Measurements from ENCODE around the gene TSPAN9.

TSPAN9 gene

GRCh38 chr12:3200032-3200617, 122.9 kb downstream of the TSPAN9 start:
- H3K9me2 ChIP-seq (replicated peaks; ENCODE audit: insufficient read depth, low read length): no peaks in the 10 kb centered on the region
- no peaks in the 10 kb centered on the region for H3K27me3 ChIP-seq (ENCODE audit: low read length)
- H3K79me2 ChIP-seq (ENCODE audit: insufficient read depth, low read length): no peaks in the 10 kb centered on the region
- H2AFZ ChIP-seq (ENCODE audit: low read depth, low read length, severe bottlenecking): no peak overlapping the region
- H4K20me1 ChIP-seq (ENCODE audit: low read depth, low read length): no peaks in the 10 kb centered on the region
- no peaks in the 10 kb centered on the region for H3F3A ChIP-seq (ENCODE audit: insufficient read depth)
- H3K36me3 ChIP-seq (ENCODE audit: low read length): no peaks in the 10 kb centered on the region
- H3K27ac ChIP-seq (ENCODE audit: low read depth, low read length): no peak overlapping the region
- H3K4me2 ChIP-seq (ENCODE audit: low read depth, low read length, poor library complexity, severe bottlenecking): no peak overlapping the region
- no peak overlapping the region for H3K9ac ChIP-seq (ENCODE audit: low read length)
- no peaks in the 10 kb centered on the region for H3K9me3 ChIP-seq (ENCODE audit: insufficient read depth, low read length)
- no peak overlapping the region for H3K4me3 ChIP-seq (ENCODE audit: insufficient read depth, low read length, poor library complexity, severe bottlenecking)
- TF ChIP-seq EZH2phosphoT487 (conservative IDR thresholded peaks at IDR 0.05; ENCODE audit: low read length) (no peak), CTCF (IDR thresholded peaks at IDR 0.05; ENCODE audit: insufficient read depth, low read length, poor library complexity, severe bottlenecking) (no peak)

GRCh38 chr12:3200814-3201233, 123.6 kb downstream of the TSPAN9 start:
- no peaks in the 10 kb centered on the region for H3K36me3 ChIP-seq (ENCODE audit: low read length)
- no peak overlapping the region for H3K9ac ChIP-seq (ENCODE audit: low read length)
- no peaks in the 10 kb centered on the region for H3F3A ChIP-seq (ENCODE audit: insufficient read depth)
- no peaks in the 10 kb centered on the region for H4K20me1 ChIP-seq (ENCODE audit: low read depth, low read length)
- H3K79me2 ChIP-seq (ENCODE audit: insufficient read depth, low read length): no peaks in the 10 kb centered on the region
- H3K4me3 ChIP-seq (ENCODE audit: insufficient read depth, low read length, poor library complexity, severe bottlenecking): no peak overlapping the region
- no peaks in the 10 kb centered on the region for H3K27me3 ChIP-seq (ENCODE audit: low read length)
- no peak overlapping the region for H3K27ac ChIP-seq (ENCODE audit: low read depth, low read length)
- no peaks in the 10 kb centered on the region for H3K9me2 ChIP-seq (replicated peaks; ENCODE audit: insufficient read depth, low read length)
- no peak overlapping the region for H3K4me2 ChIP-seq (ENCODE audit: low read depth, low read length, poor library complexity, severe bottlenecking)
- TF ChIP-seq EZH2phosphoT487 (conservative IDR thresholded peaks at IDR 0.05; ENCODE audit: low read length): no peak
- TF ChIP-seq CTCF (IDR thresholded peaks at IDR 0.05; ENCODE audit: insufficient read depth, low read length, poor library complexity, severe bottlenecking): no peak
- no peaks in the 10 kb centered on the region for H3K9me3 ChIP-seq (ENCODE audit: insufficient read depth, low read length)
- no peak overlapping the region for H2AFZ ChIP-seq (ENCODE audit: low read depth, low read length, severe bottlenecking)

GRCh38 chr12:3201339-3202051, 124.3 kb downstream of the TSPAN9 start:
- H4K20me1 ChIP-seq (ENCODE audit: low read depth, low read length): no peaks in the 10 kb centered on the region
- H3F3A ChIP-seq (ENCODE audit: insufficient read depth): no peaks in the 10 kb centered on the region
- H3K9me3 ChIP-seq (ENCODE audit: insufficient read depth, low read length): no peaks in the 10 kb centered on the region
- no peak overlapping the region for H3K4me2 ChIP-seq (ENCODE audit: low read depth, low read length, poor library complexity, severe bottlenecking)
- no peak for TF ChIP-seq EZH2phosphoT487 (conservative IDR thresholded peaks at IDR 0.05; ENCODE audit: low read length)
- TF ChIP-seq CTCF (IDR thresholded peaks at IDR 0.05; ENCODE audit: insufficient read depth, low read length, poor library complexity, severe bottlenecking): no peak
- no peaks in the 10 kb centered on the region for H3K36me3 ChIP-seq (ENCODE audit: low read length)
- H3K27me3 ChIP-seq (ENCODE audit: low read length): no peaks in the 10 kb centered on the region
- no peaks in the 10 kb centered on the region for H3K79me2 ChIP-seq (ENCODE audit: insufficient read depth, low read length)
- no peak overlapping the region for H3K4me3 ChIP-seq (ENCODE audit: insufficient read depth, low read length, poor library complexity, severe bottlenecking)
- no peaks in the 10 kb centered on the region for H3K9me2 ChIP-seq (replicated peaks; ENCODE audit: insufficient read depth, low read length)
- H2AFZ ChIP-seq (ENCODE audit: low read depth, low read length, severe bottlenecking): no peak overlapping the region
- H3K27ac ChIP-seq (ENCODE audit: low read depth, low read length): no peak overlapping the region
- H3K9ac ChIP-seq (ENCODE audit: low read length): no peak overlapping the region

All from SU-DHL-6 (cell line).